HAP-1 (cell line): ENCODE results near the gene PRCP.

Source experiments
- DNase-seq, 2 experiments: peaks; one replicate each; pipeline ENCODE4 v3.0.0-alpha.2; 2016 to 2020; ENCODE audit warnings: low spot score in 2 of 2
- H3K27me3 ChIP-seq: fragments of 250-450 bp; sonication (Bioruptor Pico); 2 replicates; pipeline ENCODE4 v1.5.1; 2020; ENCODE audit warnings: low read depth, mild to moderate bottlenecking, moderate library complexity
- H3K36me3 ChIP-seq: fragments of 250-450 bp; sonication (Bioruptor Pico); replicated peaks from 2 replicates; pipeline ENCODE4 v1.5.1; 2020; ENCODE audit warnings: mild to moderate bottlenecking
- H3K4me1 ChIP-seq: fragments of 250-450 bp; sonication (Bioruptor Pico); 2 replicates; pipeline ENCODE4 v1.5.1; 2020; ENCODE audit warnings: mild to moderate bottlenecking
- H3K4me3 ChIP-seq: fragments of 250-450 bp; sonication (Bioruptor Pico); 2 replicates; pipeline ENCODE4 v1.5.1; 2020; ENCODE audit warnings: mild to moderate bottlenecking, moderate library complexity
- H3K9me3 ChIP-seq: fragments of 250-450 bp; sonication (Bioruptor Pico); 2 replicates; pipeline ENCODE4 v1.5.1; 2020; ENCODE audit warnings: mild to moderate bottlenecking, moderate library complexity
- in situ Hi-C: fragments of 300-500 bp; cut with MboI; formaldehyde crosslinking; loops from 3 replicates; pipeline ENCODE4 v1.14.3; 2020; ENCODE audit warnings: low sequenced_read_pairs, inconsistent platforms, mixed read lengths

Gene PRCP

GRCh38 chr11:82901922-82902485, 1.8 kb upstream of the PRCP start:
- Histone ChIP-seq H3K36me3 (no peaks in the 10 kb centered on the region), H3K4me3 (peak overlapping the region; percentile 60), H3K9me3 (no peaks in the 10 kb centered on the region), H3K4me1 (peaks cover 35% of the 10 kb centered on the region), H3K27me3 (no peaks in the 10 kb centered on the region)
- in situ Hi-C loops: loop anchor here (10.0 kb wide), 1 partner anchor 253 kb away; the partner anchor contains the start of gene PCF11
- DNase-seq: no peak

GRCh38 chr11:82901165-82901921, 1.1 kb upstream of the PRCP start, which contains the start of gene DDIAS:
Gene DDIAS (plus strand): TSS chr11:82901736. CDS start chr11:82914739, 13,003 bp downstream.
- in situ Hi-C loops: loop anchor here (10.0 kb wide), 1 partner anchor 253 kb away; the partner anchor contains the start of gene PCF11
- DNase-seq: peak; percentile 96 to 98
- no peaks in the 10 kb centered on the region for H3K36me3 ChIP-seq
- peaks cover 29% of the 10 kb centered on the region for H3K4me1 ChIP-seq
- H3K9me3 ChIP-seq: no peaks in the 10 kb centered on the region
- H3K27me3 ChIP-seq: no peaks in the 10 kb centered on the region
- H3K4me3 ChIP-seq: peak within 1 kb of the TSS; percentile 60

GRCh38 chr11:82899957-82900276, 313 bp downstream of the PRCP start:
- no peaks in the 10 kb centered on the region for H3K36me3 ChIP-seq
- H3K9me3 ChIP-seq: no peaks in the 10 kb centered on the region
- peak overlapping the region; percentile 60 for H3K4me3 ChIP-seq
- H3K4me1 ChIP-seq: peaks cover 28% of the 10 kb centered on the region
- H3K27me3 ChIP-seq: no peaks in the 10 kb centered on the region
- DNase-seq: no peak
- in situ Hi-C loops: loop anchor here (10.0 kb wide), 1 partner anchor 255 kb away; the partner anchor contains the start of gene PCF11

GRCh38 chr11:82899186-82899820, 927 bp downstream of the PRCP start:
- DNase-seq: peak in 1 of 2 experiments; percentile 37
- H3K4me1 ChIP-seq: peaks cover 28% of the 10 kb centered on the region
- H3K9me3 ChIP-seq: no peaks in the 10 kb centered on the region
- in situ Hi-C loops: no loop called here
- H3K36me3 ChIP-seq: no peaks in the 10 kb centered on the region
- H3K27me3 ChIP-seq: no peaks in the 10 kb centered on the region
- peak overlapping the region; percentile 60 for H3K4me3 ChIP-seq

- Histone ChIP-seq H3K4me3 (no peak overlapping the region), H3K36me3 (no peaks in the 10 kb centered on the region), H3K9me3 (no peaks in the 10 kb centered on the region), H3K4me1 (peaks cover 26% of the 10 kb centered on the region), H3K27me3 (no peaks in the 10 kb centered on the region)
- no peak for DNase-seq
- in situ Hi-C loops: no loop called here
These were observed 2.0 kb downstream of the PRCP start for GRCh38 chr11:82898241-82898640.

GRCh38 chr11:82896183-82896582, 4.0 kb downstream of the PRCP start:
- H3K4me1 ChIP-seq: peaks cover 23% of the 10 kb centered on the region
- no peak overlapping the region for H3K4me3 ChIP-seq
- no peaks in the 10 kb centered on the region for H3K36me3 ChIP-seq
- in situ Hi-C loops: no loop called here
- no peaks in the 10 kb centered on the region for H3K27me3 ChIP-seq
- no peak for DNase-seq
- no peaks in the 10 kb centered on the region for H3K9me3 ChIP-seq

- Histone ChIP-seq H3K27me3 (no peaks in the 10 kb centered on the region), H3K9me3 (no peaks in the 10 kb centered on the region), H3K36me3 (no peaks in the 10 kb centered on the region), H3K4me1 (peaks cover 29% of the 10 kb centered on the region), H3K4me3 (no peak overlapping the region)
- DNase-seq: no peak
- in situ Hi-C loops: no loop called here
These were observed 4.7 kb downstream of the PRCP start for GRCh38 chr11:82895437-82896091.

GRCh38 chr11:82892611-82893169, 7.5 kb downstream of the PRCP start:
- Histone ChIP-seq H3K4me3 (no peak overlapping the region), H3K9me3 (no peaks in the 10 kb centered on the region), H3K36me3 (no peaks in the 10 kb centered on the region), H3K27me3 (no peaks in the 10 kb centered on the region), H3K4me1 (peaks cover 34% of the 10 kb centered on the region)
- in situ Hi-C loops: no loop called here
- DNase-seq: no peak

GRCh38 chr11:82890936-82891335, 9.3 kb downstream of the PRCP start:
- DNase-seq: no peak
- no peaks in the 10 kb centered on the region for H3K9me3 ChIP-seq
- H3K27me3 ChIP-seq: no peaks in the 10 kb centered on the region
- H3K4me3 ChIP-seq: no peak overlapping the region
- no peaks in the 10 kb centered on the region for H3K36me3 ChIP-seq
- in situ Hi-C loops: no loop called here
- peaks cover 29% of the 10 kb centered on the region for H3K4me1 ChIP-seq

GRCh38 chr11:82890002-82890341, 10.3 kb downstream of the PRCP start:
- no peaks in the 10 kb centered on the region for H3K27me3 ChIP-seq
- H3K4me3 ChIP-seq: no peak overlapping the region
- H3K4me1 ChIP-seq: peaks cover 29% of the 10 kb centered on the region
- no peak for DNase-seq
- in situ Hi-C loops: no loop called here
- H3K36me3 ChIP-seq: no peaks in the 10 kb centered on the region
- no peaks in the 10 kb centered on the region for H3K9me3 ChIP-seq

- Histone ChIP-seq H3K27me3 (no peaks in the 10 kb centered on the region), H3K9me3 (no peaks in the 10 kb centered on the region), H3K4me3 (no peak overlapping the region), H3K36me3 (no peaks in the 10 kb centered on the region), H3K4me1 (peaks cover 29% of the 10 kb centered on the region)
- in situ Hi-C loops: no loop called here
- DNase-seq: peak; percentile 74 to 98
These were observed 10.9 kb downstream of the PRCP start for GRCh38 chr11:82889133-82890001.

GRCh38 chr11:82883853-82884252, 16.4 kb downstream of the PRCP start:
- Histone ChIP-seq H3K36me3 (no peaks in the 10 kb centered on the region), H3K4me3 (no peak overlapping the region), H3K9me3 (0 out of 2 replicates have a peak, but pooled peaks cover 2% of the 10 kb centered on the region), H3K27me3 (no peaks in the 10 kb centered on the region), H3K4me1 (peaks cover 5% of the 10 kb centered on the region; the same call in 1 of the 2 replicates)
- in situ Hi-C loops: no loop called here
- no peak for DNase-seq
